Heart right ventricle (tissue), 16 donors: ENCODE measurements around the gene ELF4. TPM values are rescaled to one million over a fixed set of nuclear protein-coding genes. Genes with fewer than 3 reads are reported as not detected.

Experiments
- ATAC-seq, 8 donors: fragments of 200-7000 bp; cut with Tn5 transposase; one replicate each; pipeline ENCODE4 v1.9.1; 2020; ENCODE audit warnings: mild to moderate bottlenecking in 8 of 8, moderate library complexity in 8 of 8, moderate number of reproducible peaks in 1 of 8
- DNase-seq, 2 donors: peaks; one replicate each; pipeline ENCODE4 v3.0.0-alpha.2; 2020
- H3K27ac ChIP-seq, 10 donors: fragments of 200-600 bp; sonication (generic) in 2 of 10; one replicate each; pipeline versions ENCODE4 v1.5.0 to v1.8.0; 2020 to 2022; ENCODE audit warnings: mild to moderate bottlenecking in 3 of 10
- H3K27me3 ChIP-seq, 7 donors: fragments of 200-600 bp; one replicate each; pipeline ENCODE4 v1.8.0; 2021 to 2022; ENCODE audit warnings: mild to moderate bottlenecking in 2 of 7
- H3K36me3 ChIP-seq, 9 donors: fragments of 200-600 bp; sonication (generic) in 1 of 9; one replicate each; pipeline versions ENCODE4 v1.5.0 to v1.8.0; 2020 to 2022; ENCODE audit warnings: mild to moderate bottlenecking in 2 of 9
- H3K4me1 ChIP-seq, 9 donors: fragments of 200-600 bp; sonication (generic) in 1 of 9; one replicate each; pipeline versions ENCODE4 v1.5.0 to v1.8.0; 2020 to 2022; ENCODE audit warnings: mild to moderate bottlenecking in 4 of 9
- H3K4me3 ChIP-seq, 10 donors: fragments of 200-600 bp; sonication (generic) in 2 of 10; one replicate each; pipeline versions ENCODE4 v1.5.0 to v1.8.0; 2020 to 2022; ENCODE audit warnings: mild to moderate bottlenecking in 7 of 10, moderate library complexity in 2 of 10
- H3K9me3 ChIP-seq, 11 donors: fragments of 200-600 bp in 10 of 11; sonication (generic) in 2 of 11; one replicate each; pipeline versions ENCODE4 v1.5.0 to v1.8.0; 2013 to 2022; ENCODE audit warnings: mild to moderate bottlenecking in 2 of 11, control low read depth in 1 of 11, moderate library complexity in 1 of 11
- WGBS, 2 donors: extraction: QIAGEN DNeasy Blood & Tissue Kit; methylation state at CpG; one replicate each; pipeline ENCODE4 v1.1.7; 2013; ENCODE audit warnings: inconsistent platforms in 1 of 2; 5-methylcytosine and 5-hydroxymethylcytosine counted together
- intact Hi-C, 10 donors: fragments of 100-400 bp; cut with DNase I; formaldehyde crosslinking; loops; one replicate each; pipeline versions ENCODE4 v1.11.1 to v1.14.2; 2022
- polyA plus RNA-seq, 2 donors: library from polyadenylated mRNA; stranded (reverse); fragments of 200-250 nt; gene quantifications; one replicate each; pipeline ENCODE4 v1.2.3, GENCODE V29; 2013
- total RNA-seq, 10 donors: library from RNA; stranded (reverse); fragmentation: NEBNext Ultra II Directional in 3 of 10; extraction: Animal tissue kit (Norgen Biotek cat#: 25700) in 3 of 10; gene quantifications; one replicate each; pipeline versions ENCODE4 v1.2.1 to v1.2.4, GENCODE V29; 2021 to 2023
- TF ChIP-seq, protein P1 (sequence below), 9 donors: fragments of 200-600 bp; sonication (generic) in 2 of 9; IDR thresholded peaks; one replicate each; pipeline versions ENCODE4 v1.5.0 to v1.8.0; 2021 to 2022; ENCODE audit warnings: antibody characterized with exemption in 9 of 9, mild to moderate bottlenecking in 5 of 9, moderate library complexity in 1 of 9
- donor health status: Arrhythmogenic right ventricular cardiomyopathy.
- donor health status: ischemic (EF 13 %, LVEDD 7.1; RV severe dilation, severe dysfunction).
- donor health status: healthy with polysubstance abuse.
- donor health status: DM: no; HTN: yes; CAD: no.
- donor health status: DM: no; HTN: no; CAD: no.
- donor health status: ischemic (EF 25% LVEDD 6.9; RV normal size, moderate dysfunction).
- donor health status: ischemic (EF 25% LVEDD 5.7; RV mildly dilated, moderate dysfunction).
- donor health status: healthy.
- donor health status: DM: yes; HTN: yes; CAD: no.
- donor health status: Ischemic cardiomyopathy.
- donor health status: ischemic (EF 35%, LVEDD 5.7; RV mildly dilated, moderate dysfunction).
- donor health status: nonischemic (EF 11% LVEDD 7.7; RV severe dilation, severe dysfunction).
- donor health status: DM: yes; HTN: yes; CAD: no.
- donor health status: PGD.
- donor health status: ischemic (EF 29% LVEDD 5.4; RV normal size, mild dysfunction).
- donor health status: nonischemic (EF 23%, LVEDD 6.1; RV moderate dilation, normal function).

ELF4 gene
- total and polyA plus RNA-seq, 12 donors: 1.8 to 8.6 (median 2.7) TPM

DNA sequence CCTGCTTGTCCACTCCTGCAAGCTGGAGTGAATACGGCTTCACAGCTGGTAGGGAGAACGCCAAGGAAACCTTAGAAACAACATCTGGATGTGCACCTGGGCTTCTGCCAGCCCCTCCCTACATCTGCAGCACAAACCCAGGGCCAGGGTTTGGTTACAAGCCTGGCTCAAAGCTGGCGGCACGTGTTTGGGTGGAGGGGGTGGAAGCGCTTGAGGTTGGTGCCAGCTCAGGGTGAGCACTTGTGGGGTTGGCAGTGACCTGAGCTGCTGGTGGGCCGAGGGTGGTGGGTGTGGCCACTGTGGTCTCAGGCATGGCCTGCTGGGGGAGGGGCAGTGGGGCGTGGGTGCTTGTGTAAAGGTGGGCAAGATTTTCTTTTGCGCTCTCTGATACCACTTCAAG, 15.6 kb downstream of the ELF4 start:
- DNase-seq: no peak
- Histone ChIP-seq H3K27ac (no peak overlapping the region), H3K4me1 (peaks cover under 1 to 51% (median 15%) of the 10 kb centered on the region in 9 donors), H3K27me3 (no peaks in the 10 kb centered on the region), H3K36me3 (no peaks in the 10 kb centered on the region), H3K9me3 (no peaks in the 10 kb centered on the region), H3K4me3 (no peak overlapping the region)
- TF ChIP-seq, protein P1, sequence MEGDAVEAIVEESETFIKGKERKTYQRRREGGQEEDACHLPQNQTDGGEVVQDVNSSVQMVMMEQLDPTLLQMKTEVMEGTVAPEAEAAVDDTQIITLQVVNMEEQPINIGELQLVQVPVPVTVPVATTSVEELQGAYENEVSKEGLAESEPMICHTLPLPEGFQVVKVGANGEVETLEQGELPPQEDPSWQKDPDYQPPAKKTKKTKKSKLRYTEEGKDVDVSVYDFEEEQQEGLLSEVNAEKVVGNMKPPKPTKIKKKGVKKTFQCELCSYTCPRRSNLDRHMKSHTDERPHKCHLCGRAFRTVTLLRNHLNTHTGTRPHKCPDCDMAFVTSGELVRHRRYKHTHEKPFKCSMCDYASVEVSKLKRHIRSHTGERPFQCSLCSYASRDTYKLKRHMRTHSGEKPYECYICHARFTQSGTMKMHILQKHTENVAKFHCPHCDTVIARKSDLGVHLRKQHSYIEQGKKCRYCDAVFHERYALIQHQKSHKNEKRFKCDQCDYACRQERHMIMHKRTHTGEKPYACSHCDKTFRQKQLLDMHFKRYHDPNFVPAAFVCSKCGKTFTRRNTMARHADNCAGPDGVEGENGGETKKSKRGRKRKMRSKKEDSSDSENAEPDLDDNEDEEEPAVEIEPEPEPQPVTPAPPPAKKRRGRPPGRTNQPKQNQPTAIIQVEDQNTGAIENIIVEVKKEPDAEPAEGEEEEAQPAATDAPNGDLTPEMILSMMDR (IDR thresholded peaks at IDR 0.05): no peak
- intact Hi-C loops: no loop called here
- ATAC-seq: no peak
- WGBS, 2 donors: 83 to 84% methylated on average over 8 of the region's 8 CpGs

DNA sequence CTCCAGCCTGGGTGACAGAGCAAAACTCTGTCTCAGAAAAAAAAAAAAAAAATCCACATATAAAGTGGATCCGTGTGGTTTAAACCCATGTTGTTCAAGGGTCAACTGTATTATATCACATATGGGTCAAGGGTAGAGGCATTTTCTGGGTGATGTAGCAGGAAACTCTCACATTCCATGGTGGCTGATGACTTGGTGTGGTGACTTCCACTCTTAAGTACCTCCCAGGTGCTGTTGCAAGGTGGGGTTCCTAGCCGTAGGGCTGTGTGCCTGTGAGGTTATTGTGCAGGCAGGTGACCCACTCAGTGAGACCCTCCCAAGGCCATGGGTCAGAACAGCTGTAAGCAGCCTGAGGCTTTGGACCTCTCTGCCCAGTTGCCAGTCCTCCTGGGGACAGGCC, 17.0 kb downstream of the ELF4 start:
- TF ChIP-seq, protein P1 (IDR thresholded peaks at IDR 0.05): no peak
- Histone ChIP-seq H3K36me3 (no peaks in the 10 kb centered on the region), H3K9me3 (no peaks in the 10 kb centered on the region), H3K27me3 (no peaks in the 10 kb centered on the region), H3K4me3 (no peak overlapping the region), H3K4me1 (peaks cover 0 to 51% (median 3%) of the 10 kb centered on the region in 9 donors), H3K27ac (no peak overlapping the region)
- DNase-seq: no peak
- intact Hi-C loops: no loop called here
- no peak for ATAC-seq
- WGBS, 2 donors: 93 to 100% methylated on average over 2 of the region's 2 CpGs

DNA sequence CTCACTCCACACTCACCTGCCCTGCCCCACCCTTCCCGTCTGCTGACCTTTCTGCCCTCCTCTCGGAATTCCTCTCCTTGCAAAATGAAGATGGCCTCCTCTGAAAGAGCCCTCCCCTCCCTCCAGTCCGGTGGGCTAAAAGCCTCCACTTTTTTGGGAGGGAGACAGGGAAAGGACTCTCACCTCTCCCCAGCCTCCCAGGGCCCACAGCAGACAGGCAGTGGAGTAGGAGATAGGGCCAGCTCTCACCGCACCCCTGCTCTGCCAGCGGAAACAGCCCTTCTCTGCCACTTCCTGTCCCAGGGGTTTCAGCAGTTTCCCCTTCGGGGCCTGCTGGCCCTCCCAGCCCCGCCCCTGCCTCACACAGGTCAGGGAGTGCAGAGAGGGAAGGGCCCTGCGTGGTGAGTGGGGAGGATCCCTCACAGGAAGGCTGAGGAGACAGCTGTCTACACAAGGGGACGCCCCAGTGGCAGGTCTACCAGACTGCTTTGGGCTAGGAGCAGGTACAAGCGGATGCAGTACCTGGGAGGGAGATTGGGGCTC, 18.2 kb downstream of the ELF4 start:
- WGBS, 2 donors: 43 to 46% methylated on average over 6 to 9 of the region's 10 CpGs
- ATAC-seq (peak; percentile 43 to 79 (median 65)), DNase-seq (peak in 1 of 2 donors; percentile 33)
- Histone ChIP-seq H3K4me3 (peak overlapping the region in 1 of 10 donors; percentile 41), H3K27ac (peak overlapping the region in 4 of 10 donors; percentile 5 to 89 (median 17)), H3K36me3 (no peaks in the 10 kb centered on the region), H3K27me3 (no peaks in the 10 kb centered on the region), H3K4me1 (peaks cover 0 to 56% (median 0%) of the 10 kb centered on the region in 9 donors), H3K9me3 (no peaks in the 10 kb centered on the region)
- TF ChIP-seq, protein P1 (IDR thresholded peaks at IDR 0.05): peak in 1 of 9 donors; percentile 6
- intact Hi-C loops: no loop called here

DNA sequence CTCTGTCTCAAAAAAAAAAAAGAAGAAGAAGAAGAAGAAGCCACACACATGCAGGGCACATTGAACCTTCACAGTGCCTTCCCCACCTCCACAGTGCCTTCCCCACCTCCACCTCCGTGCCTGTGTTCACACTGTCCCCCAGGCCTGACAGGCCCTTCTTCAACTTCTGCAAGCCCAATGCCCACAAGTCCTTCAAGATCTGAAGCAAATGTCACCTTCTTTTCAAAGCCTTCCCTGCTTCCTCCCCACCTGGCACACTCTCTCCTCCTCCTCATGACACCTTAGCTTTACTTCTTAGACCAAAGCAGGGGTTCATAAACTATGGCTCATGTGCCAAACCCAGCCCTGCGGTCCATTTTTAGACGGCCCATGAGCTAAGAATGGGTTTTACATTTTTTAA, 19.9 kb downstream of the ELF4 start:
- Histone ChIP-seq H3K36me3 (no peaks in the 10 kb centered on the region), H3K27ac (peak overlapping the region in 1 of 10 donors; percentile 52), H3K4me3 (no peak overlapping the region), H3K9me3 (no peaks in the 10 kb centered on the region), H3K4me1 (peaks cover 0 to 73% (median 9%) of the 10 kb centered on the region in 9 donors), H3K27me3 (peaks cover 0 to 4% (median 0%) of the 10 kb centered on the region in 7 donors)
- intact Hi-C loops: no loop called here
- no peak for ATAC-seq
- DNase-seq: no peak
- 77 to 90% methylated on average over 3 of the region's 3 CpGs for WGBS, 2 donors
- TF ChIP-seq, protein P1 (IDR thresholded peaks at IDR 0.05): no peak
